K562 (cell line): ENCODE measurements around the gene LRRC4C. TPM values are rescaled to one million over a fixed set of nuclear protein-coding genes. Genes with fewer than 3 reads are reported as not detected.

Experiments used
- ATAC-seq: fragments of 200-7000 bp; cut with Tn5 transposase; 3 replicates; pipeline ENCODE4 v1.9.1; 2020; ENCODE audit warnings: moderate library complexity
- BruUV-seq: library from RNA; stranded (reverse); fragments of 400-500 nt; replicated peaks from 2 replicates; lab custom pipeline; 2021; lab: Mats Ljungman, UMichigan
- CTCF ChIA-PET: fragments of 300-600 bp; formaldehyde crosslinking; extraction: SDS; loops from one replicate; lab custom pipeline; 2021; ENCODE audit warnings: low intra/inter-chr PET ratio; lab: Yijun Ruan, JAX
- POLR2A ChIA-PET: fragments of 300-600, 350-650 bp; sonication (Branson Sonifier 250); formaldehyde crosslinking; extraction: SDS; loops from one replicate; lab custom pipeline; 2021; ENCODE audit warnings: antibody characterized with exemption, inconsistent platforms; lab: Yijun Ruan, JAX
- DNase-seq, 4 experiments: peaks; one replicate each; pipeline versions ENCODE4 v3.0.0 to v3.0.0-alpha.2; 2011 to 2018; ENCODE audit warnings: low spot score in 3 of 4, mixed read lengths in 3 of 4; ENCODE audit errors: extremely low read depth in 1 of 4
- FAIRE-seq: peaks from 2 replicates; lab custom pipeline; 2011; peaks lifted over from hg19 to GRCh38; lab: Jason Lieb, UNC
- H2AFZ ChIP-seq: 2 replicates; pipeline ENCODE4 v1.6.0; 2011; ENCODE audit warnings: low read depth, low read length, control low read depth, inconsistent platforms
- H3K27ac ChIP-seq: fragments of 200-600 bp; 3 replicates; pipeline ENCODE4 v1.8.0; 2011; ENCODE audit warnings: low read depth, mild to moderate bottlenecking, control low read depth, inconsistent platforms, low read length, moderate library complexity, mixed read lengths; ENCODE audit errors: extremely low read depth
- H3K27me3 ChIP-seq, 2 experiments: fragments of 300-600 bp in 1 of 2; 2 replicates in 1 of 2; 3 replicates in 1 of 2; pipeline versions ENCODE4 v1.6.0 to v1.8.0; 2011; ENCODE audit warnings: inconsistent platforms in 2 of 2, low read length in 2 of 2, mild to moderate bottlenecking in 1 of 2, mixed read lengths in 1 of 2, moderate library complexity in 1 of 2; ENCODE audit not compliant: control insufficient read depth in 2 of 2, insufficient read depth in 2 of 2
- H3K36me3 ChIP-seq: fragments of 300-600 bp; 3 replicates; pipeline ENCODE4 v1.8.0; 2011; ENCODE audit warnings: mild to moderate bottlenecking, low read length, inconsistent platforms; ENCODE audit not compliant: control insufficient read depth, insufficient read depth
- H3K4me1 ChIP-seq, 2 experiments: fragments of 200-600 bp in 1 of 2; replicated peaks in 1 of 2; 2 replicates in 1 of 2; 3 replicates in 1 of 2; pipeline versions ENCODE4 v1.5.1 to v1.8.0; 2011; ENCODE audit warnings: inconsistent platforms in 2 of 2, low read length in 2 of 2, mild to moderate bottlenecking in 1 of 2, mixed read lengths in 1 of 2, moderate library complexity in 1 of 2; ENCODE audit not compliant: control insufficient read depth in 2 of 2, insufficient read depth in 2 of 2
- H3K4me2 ChIP-seq: 2 replicates; pipeline ENCODE4 v1.6.1; 2011; ENCODE audit warnings: low read length, control low read depth, inconsistent platforms, mixed read lengths; ENCODE audit not compliant: insufficient read depth
- H3K4me3 ChIP-seq: fragments of 200-600 bp; sonication (generic), shearing (Covaris generic); 2 replicates; pipeline ENCODE4 v1.5.1; 2016; ENCODE audit warnings: control low read depth, inconsistent platforms
- H3K79me2 ChIP-seq: fragments of 200-600 bp; 3 replicates; pipeline ENCODE4 v1.8.0; 2011; ENCODE audit warnings: low read length, inconsistent platforms; ENCODE audit not compliant: control insufficient read depth, insufficient read depth
- H3K9ac ChIP-seq, 2 experiments: 2 replicates each; pipeline versions ENCODE4 v1.6.0 to v1.6.1; 2011; ENCODE audit warnings: low read depth in 2 of 2, low read length in 2 of 2, control low read depth in 1 of 2, inconsistent platforms in 1 of 2, mild to moderate bottlenecking in 1 of 2, mixed read lengths in 1 of 2; ENCODE audit not compliant: insufficient read depth in 1 of 2
- H3K9me1 ChIP-seq: one replicate; pipeline ENCODE4 v1.6.0; 2011; ENCODE audit warnings: inconsistent platforms, mild to moderate bottlenecking, low read length, moderate library complexity; ENCODE audit not compliant: control insufficient read depth, insufficient read depth
- H3K9me3 ChIP-seq: replicated peaks from 2 replicates; pipeline ENCODE4 v1.5.1; 2011; ENCODE audit warnings: low read depth, low read length, inconsistent platforms; ENCODE audit not compliant: control insufficient read depth, insufficient read depth
- H4K20me1 ChIP-seq: replicated peaks from 2 replicates; pipeline ENCODE4 v1.6.1; 2011; ENCODE audit warnings: low read length, inconsistent platforms, mixed read lengths; ENCODE audit not compliant: control insufficient read depth, insufficient read depth
- BHLHE40 ChIP-seq: IDR thresholded peaks from 2 replicates; pipeline ENCODE4 v1.6.1; 2011; ENCODE audit warnings: low read length, improper control_type of control experiment
- GABPB1 ChIP-seq: sonication (generic); formaldehyde crosslinking; IDR thresholded peaks from 2 replicates; pipeline ENCODE4 v1.8.0; 2022; ENCODE audit warnings: mild to moderate bottlenecking, missing genetic modification reagents
- MED1 ChIP-seq: sonication (generic); formaldehyde crosslinking; IDR thresholded peaks from 2 replicates; pipeline ENCODE4 v1.8.1; 2023; ENCODE audit warnings: missing genetic modification reagents, borderline replicate concordance
- MTA1 ChIP-seq: fragments of 450-650 bp; IDR thresholded peaks from 2 replicates; pipeline ENCODE4 v1.6.1; 2017; ENCODE audit warnings: borderline replicate concordance
- POU5F1 ChIP-seq: fragments of 150-350 bp; IDR thresholded peaks from 2 replicates; pipeline ENCODE4 v1.6.1; 2014; ENCODE audit warnings: borderline replicate concordance, low read length, low read depth, mild to moderate bottlenecking; ENCODE audit not compliant: partially characterized antibody
- SREBF1 ChIP-seq: fragments of 150-350 bp; IDR thresholded peaks from 2 replicates; pipeline ENCODE4 v1.6.1; 2014; ENCODE audit warnings: antibody characterized with exemption, low read depth, low read length, borderline replicate concordance
- TCF3 ChIP-seq: sonication (generic); formaldehyde crosslinking; IDR thresholded peaks from 2 replicates; pipeline ENCODE4 v1.4.0; 2020; ENCODE audit warnings: mild to moderate bottlenecking, missing genetic modification reagents
- ZNF121 ChIP-seq: sonication (generic); formaldehyde crosslinking; conservative IDR thresholded peaks from 2 replicates; pipeline ENCODE4 v1.8.0; 2022; ENCODE audit warnings: missing genetic modification reagents
- ZNF124 ChIP-seq: sonication (generic); formaldehyde crosslinking; IDR thresholded peaks from 2 replicates; pipeline ENCODE4 v1.8.1; 2022; ENCODE audit warnings: missing genetic modification reagents
- ZNF134 ChIP-seq: fragments of 250-450 bp; sonication (Bioruptor Pico); conservative IDR thresholded peaks from 2 replicates; pipeline ENCODE4 v1.4.0; 2020
- ZNF197 ChIP-seq: fragments of 200-800 bp; sonication (Bioruptor generic); IDR thresholded peaks from 2 replicates; pipeline ENCODE4 v1.6.1; 2016; ENCODE audit warnings: low read depth, missing genetic modification characterization, missing compliant biosample characterization
- ZNF766 ChIP-seq: fragments of 200-800 bp; sonication (Bioruptor generic); conservative IDR thresholded peaks from 2 replicates; pipeline ENCODE4 v1.6.1; 2016; ENCODE audit warnings: missing genetic modification characterization, missing compliant biosample characterization
- WGBS: fragments of 100-300 bp; shearing (Covaris generic); methylation state at CpG from one replicate; pipeline ENCODE4 v1.1.6; 2016; ENCODE audit warnings: low coverage, mixed read lengths; ENCODE audit not compliant: insufficient coverage; ENCODE audit errors: missing lambda C conversion rate; 5-methylcytosine and 5-hydroxymethylcytosine counted together
- in situ Hi-C: fragments of 300-500 bp; cut with MboI; formaldehyde crosslinking; loops from 4 replicates; pipeline ENCODE4 v1.15.0; 2018; ENCODE audit warnings: inconsistent platforms, mixed read lengths
- intact Hi-C: fragments of 100-400 bp; cut with micrococcal nuclease; formaldehyde crosslinking; loops from 2 replicates; pipeline ENCODE4 v1.14.2; 2022
- polyA plus RNA-seq, 8 experiments: library from polyadenylated mRNA; depleted of rRNA in 4 of 8; stranded (reverse) in 5 of 8; unstranded in 3 of 8; fragments of >200 nt; fragmentation: Nextera tagmentation in 2 of 8; fragmentation: Illumina TruSeq in 1 of 8; extraction: Ambion mirVana in 2 of 8; extraction: Trizol in 1 of 8; gene quantifications; 2 replicates each; pipeline versions ENCODE4 v1.2.1 to v1.2.3, GENCODE V29; 2011 to 2014; ENCODE audit warnings: inconsistent platforms in 1 of 8, missing spikeins in 1 of 8
- total RNA-seq, 7 experiments: library from RNA; depleted of rRNA in 6 of 7; stranded (reverse); fragments of >200 nt in 6 of 7; fragmentation: Illumina TruSeq in 2 of 7; extraction: Trizol in 2 of 7; gene quantifications; 2 replicates each; pipeline versions ENCODE4 v1.2.1 to v1.2.3, GENCODE V29; 2011 to 2021; ENCODE audit warnings: low replicate concordance in 1 of 7
- TF ChIP-seq, protein P1 (sequence below), 2 experiments: fragments of 450-650 bp in 1 of 2; IDR thresholded peaks; 2 replicates each; pipeline ENCODE4 v1.6.1; 2011 to 2017; ENCODE audit warnings: low read depth in 2 of 2, antibody characterized with exemption in 1 of 2, borderline replicate concordance in 1 of 2, low read length in 1 of 2, mild to moderate bottlenecking in 1 of 2, mixed read lengths in 1 of 2; ENCODE audit not compliant: control insufficient read depth in 1 of 2
- TF ChIP-seq, protein P2 (sequence below), 2 experiments: fragments of 450-650 bp in 1 of 2; sonication (generic) in 1 of 2; formaldehyde crosslinking in 1 of 2; IDR thresholded peaks in 1 of 2; conservative IDR thresholded peaks in 1 of 2; 2 replicates each; pipeline versions ENCODE4 v1.6.1 to v1.8.1; 2016 to 2023; ENCODE audit warnings: mild to moderate bottlenecking in 2 of 2, moderate library complexity in 2 of 2, inconsistent platforms in 1 of 2, missing genetic modification reagents in 1 of 2

Gene LRRC4C
- total and polyA plus RNA-seq, 9 of the 15 experiments (the other 6 are each of a cell fraction or from before 2014, with no cell fraction given) = not detected

DNA sequence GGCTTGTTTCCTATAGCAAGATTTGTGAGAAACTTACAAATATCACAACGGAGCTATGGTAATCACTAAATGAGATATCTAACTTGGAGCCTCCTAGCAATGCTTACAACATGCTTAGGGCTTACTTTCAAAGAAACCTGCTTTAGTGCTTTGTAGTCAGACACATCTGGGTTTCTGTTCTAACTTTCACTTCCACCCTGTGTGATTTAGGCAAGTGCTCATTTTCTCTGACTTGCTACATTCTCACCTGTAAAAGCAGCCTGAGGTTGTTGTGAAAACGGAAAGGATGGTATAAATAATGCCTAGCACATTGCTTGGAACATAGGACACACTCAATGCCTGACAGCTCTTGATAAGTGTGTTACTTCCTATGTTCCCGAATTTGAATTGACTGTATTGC lies 45.6 kb downstream of the LRRC4C start:
- TF ChIP-seq POU5F1 (no peak), MED1 (CRISPR knock-in tag) (no peak), MTA1 (no peak), BHLHE40 (no peak), ZNF124 (CRISPR knock-in tag) (no peak), SREBF1 (no peak), ZNF134 (CRISPR knock-in tag) (no peak)
- intact Hi-C loops = no loop called here

DNA sequence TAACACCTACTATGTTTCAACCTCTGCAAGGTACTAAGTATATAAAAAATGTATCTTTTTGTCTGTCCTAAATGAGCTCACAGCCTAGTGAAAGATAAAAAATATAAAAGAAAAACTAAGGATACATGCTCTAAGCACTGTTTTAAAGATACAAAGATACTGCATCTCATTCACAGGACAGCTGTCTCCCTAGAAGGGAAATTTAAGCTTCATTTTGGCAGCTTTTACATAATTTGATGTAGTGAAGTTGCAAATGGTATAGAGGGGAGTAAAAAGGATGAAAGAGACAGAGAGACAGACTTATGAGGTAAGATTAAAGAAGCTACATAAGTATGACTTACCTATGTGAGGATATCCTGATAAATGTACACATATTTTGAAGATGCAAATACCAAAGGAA lies 53.6 kb downstream of the LRRC4C start:
- no peaks in the 10 kb centered on the region for H3K36me3 ChIP-seq
- BruUV-seq = no TSS peak
- H3K4me1 ChIP-seq = no peaks in the 10 kb centered on the region
- H3K79me2 ChIP-seq = no peaks in the 10 kb centered on the region
- TF ChIP-seq GABPB1 (no peak), ZNF197 (no peak), ZNF766 (CRISPR knock-in tag) (no peak), TCF3 (CRISPR knock-in tag) (no peak), ZNF121 (no peak)
- TF ChIP-seq, protein P1, sequence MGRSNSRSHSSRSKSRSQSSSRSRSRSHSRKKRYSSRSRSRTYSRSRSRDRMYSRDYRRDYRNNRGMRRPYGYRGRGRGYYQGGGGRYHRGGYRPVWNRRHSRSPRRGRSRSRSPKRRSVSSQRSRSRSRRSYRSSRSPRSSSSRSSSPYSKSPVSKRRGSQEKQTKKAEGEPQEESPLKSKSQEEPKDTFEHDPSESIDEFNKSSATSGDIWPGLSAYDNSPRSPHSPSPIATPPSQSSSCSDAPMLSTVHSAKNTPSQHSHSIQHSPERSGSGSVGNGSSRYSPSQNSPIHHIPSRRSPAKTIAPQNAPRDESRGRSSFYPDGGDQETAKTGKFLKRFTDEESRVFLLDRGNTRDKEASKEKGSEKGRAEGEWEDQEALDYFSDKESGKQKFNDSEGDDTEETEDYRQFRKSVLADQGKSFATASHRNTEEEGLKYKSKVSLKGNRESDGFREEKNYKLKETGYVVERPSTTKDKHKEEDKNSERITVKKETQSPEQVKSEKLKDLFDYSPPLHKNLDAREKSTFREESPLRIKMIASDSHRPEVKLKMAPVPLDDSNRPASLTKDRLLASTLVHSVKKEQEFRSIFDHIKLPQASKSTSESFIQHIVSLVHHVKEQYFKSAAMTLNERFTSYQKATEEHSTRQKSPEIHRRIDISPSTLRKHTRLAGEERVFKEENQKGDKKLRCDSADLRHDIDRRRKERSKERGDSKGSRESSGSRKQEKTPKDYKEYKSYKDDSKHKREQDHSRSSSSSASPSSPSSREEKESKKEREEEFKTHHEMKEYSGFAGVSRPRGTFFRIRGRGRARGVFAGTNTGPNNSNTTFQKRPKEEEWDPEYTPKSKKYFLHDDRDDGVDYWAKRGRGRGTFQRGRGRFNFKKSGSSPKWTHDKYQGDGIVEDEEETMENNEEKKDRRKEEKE (IDR thresholded peaks at IDR 0.05; ENCODE audit: borderline replicate concordance in 1 of 2, control insufficient read depth in 1 of 2, low read depth in 2 of 2, low read length in 1 of 2) = no peak
- TF ChIP-seq, protein P2, sequence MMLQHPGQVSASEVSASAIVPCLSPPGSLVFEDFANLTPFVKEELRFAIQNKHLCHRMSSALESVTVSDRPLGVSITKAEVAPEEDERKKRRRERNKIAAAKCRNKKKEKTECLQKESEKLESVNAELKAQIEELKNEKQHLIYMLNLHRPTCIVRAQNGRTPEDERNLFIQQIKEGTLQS (IDR thresholded peaks at IDR 0.05) = no peak
- TF ChIP-seq, protein P2 (CRISPR knock-in tag; conservative IDR thresholded peaks at IDR 0.05) = no peak
- no peaks in the 10 kb centered on the region for H4K20me1 ChIP-seq
- H3K4me3 ChIP-seq = no peak overlapping the region
- intact Hi-C loops (no loop called here), in situ Hi-C loops (no loop called here)
- H3K9ac ChIP-seq = no peak overlapping the region
- ATAC-seq = no peak
- no peaks in the 10 kb centered on the region for H3K9me3 ChIP-seq
- DNase-seq = no peak
- H3K27me3 ChIP-seq = no peaks in the 10 kb centered on the region
- H3K9me1 ChIP-seq = no peaks in the 10 kb centered on the region
- no peak for FAIRE-seq
- POLR2A ChIA-PET = no interaction called here
- H3K4me2 ChIP-seq = no peak overlapping the region
- no peak overlapping the region for H3K27ac ChIP-seq
- H2AFZ ChIP-seq = no peak overlapping the region
- CTCF ChIA-PET = no interaction called here

More for the DNA sequence above, 45.6 kb downstream of the LRRC4C start:
- no peak overlapping the region for H3K27ac ChIP-seq
- FAIRE-seq (no peak), ATAC-seq (no peak), DNase-seq (no peak)
- H3K4me2 ChIP-seq = no peak overlapping the region
- 0% methylated on average over 3 of the region's 3 CpGs for WGBS
- CTCF ChIA-PET = no interaction called here
- in situ Hi-C loops = no loop called here
- no peak overlapping the region for H2AFZ ChIP-seq
- no peaks in the 10 kb centered on the region for H3K9me1 ChIP-seq
- no peaks in the 10 kb centered on the region for H3K9me3 ChIP-seq
- no peak overlapping the region for H3K9ac ChIP-seq
- POLR2A ChIA-PET = no interaction called here
- H3K79me2 ChIP-seq = no peaks in the 10 kb centered on the region
- no peaks in the 10 kb centered on the region for H3K4me1 ChIP-seq
- no peaks in the 10 kb centered on the region for H3K36me3 ChIP-seq
- no peaks in the 10 kb centered on the region for H3K27me3 ChIP-seq
- H4K20me1 ChIP-seq = no peaks in the 10 kb centered on the region
- BruUV-seq = no TSS peak
- H3K4me3 ChIP-seq = no peak overlapping the region
